ENCODE results near the gene UNC13A.

DNA sequence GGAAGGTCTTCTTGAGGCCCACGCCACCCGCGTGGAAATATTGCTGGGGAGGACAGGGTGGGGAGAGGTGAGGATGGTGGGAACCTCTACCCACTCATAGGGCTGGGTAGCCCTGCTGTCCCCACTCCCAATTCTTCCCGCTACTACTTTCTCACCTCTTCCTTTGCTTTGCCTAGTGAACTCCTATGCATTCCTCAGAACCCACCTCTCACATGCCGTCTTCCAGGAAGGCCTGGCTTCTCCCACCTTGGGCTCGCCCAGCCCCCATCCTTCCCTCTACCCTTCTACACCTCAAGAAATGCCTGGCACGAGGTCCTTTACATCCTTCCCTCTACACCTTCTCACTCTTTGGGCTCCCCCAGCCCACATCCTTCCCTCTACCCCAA is 70.4 kb downstream of the UNC13A start:
- TF ChIP-seq ZFP30 (CRISPR knock-in tag; IDR thresholded peaks at IDR 0.05) (no peak), ZNF70 (CRISPR knock-in tag; IDR thresholded peaks at IDR 0.05) (no peak), ZFP3 (CRISPR knock-in tag; IDR thresholded peaks at IDR 0.05) (peak; percentile 89), POU6F1 (CRISPR knock-in tag; IDR thresholded peaks at IDR 0.05; ENCODE audit: borderline replicate concordance, low read depth) (no peak), PATZ1 (CRISPR knock-in tag; IDR thresholded peaks at IDR 0.05; ENCODE audit: borderline replicate concordance) (no peak), ISL1 (CRISPR knock-in tag; IDR thresholded peaks at IDR 0.05) (no peak), CREB5 (CRISPR knock-in tag; IDR thresholded peaks at IDR 0.05; ENCODE audit: low read depth) (no peak), ARNTL (CRISPR knock-in tag; IDR thresholded peaks at IDR 0.05; ENCODE audit: borderline replicate concordance, low read depth) (no peak)
